NCI-H128 (cell line): Measurements from ENCODE around the gene CSAG3.
"Not testable (repeated sequence)": the region's sequence is repeated elsewhere in the genome, so short reads cannot be mapped to it uniquely, and the experiment has no call there.

Source experiments
- DNase-seq: peaks from one replicate; lab custom pipeline; 2025; ENCODE audit not compliant: unreplicated experiment; lab: John Stamatoyannopoulos, UW

CSAG3 gene

GRCh38 chrX:152758918-152759317 is at the start of gene CSAG3:
TSS of gene CSAG3 (plus strand) at chrX:152759218.
- DNase-seq, result not testable (repeated sequence)

GRCh38 chrX:152713195-152713594 is 45.8 kb upstream of the CSAG3 start:
- DNase-seq, result not testable (repeated sequence)

GRCh38 chrX:152713815-152714787 is 44.9 kb upstream of the CSAG3 start, which contains the start of gene MAGEA2B:
TSS of gene MAGEA2B (plus strand) at chrX:152714628. CDS start at chrX:152717107, 2,479 bp downstream.
- DNase-seq, result not testable (repeated sequence)

- no peak for DNase-seq
Measured at GRCh38 chrX:152725409-152725808, 33.6 kb upstream of the CSAG3 start.

DNA sequence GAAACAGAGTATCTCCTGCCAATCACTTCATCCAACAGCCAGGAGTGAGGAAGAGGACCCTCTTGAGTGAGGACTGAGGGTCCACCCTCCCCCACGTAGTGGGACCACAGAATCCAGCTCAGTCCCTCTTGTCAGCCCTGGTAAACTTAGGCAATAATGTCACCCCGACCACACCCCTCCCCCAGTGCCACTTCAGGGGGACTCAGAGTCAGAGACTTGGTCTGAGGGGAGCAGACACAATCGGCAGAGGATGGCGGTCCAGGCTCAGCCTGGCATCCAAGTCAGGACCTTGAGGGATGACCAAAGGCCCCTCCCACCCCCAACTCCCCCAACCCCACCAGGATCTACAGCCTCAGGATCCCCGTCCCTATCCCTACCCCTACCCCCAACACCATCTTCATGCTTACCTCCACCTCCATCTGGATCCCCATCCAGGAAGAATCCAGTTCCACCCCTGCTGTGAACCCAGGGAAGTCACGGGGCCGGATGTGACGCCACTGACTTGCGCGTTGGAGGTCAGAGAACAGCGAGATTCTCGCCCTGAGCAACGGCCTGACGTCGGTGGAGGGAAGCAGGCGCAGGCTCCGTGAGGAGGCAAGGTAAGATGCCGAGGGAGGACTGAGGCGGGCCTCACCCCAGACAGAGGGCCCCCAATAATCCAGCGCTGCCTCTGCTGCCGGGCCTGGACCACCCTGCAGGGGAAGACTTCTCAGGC is 25.6 kb upstream of the CSAG3 start, which contains the start of the genes CSAG1 and MAGEA12:
CSAG1 (minus strand) TSS at position 461 of the 715 bp plus-strand sequence. CDS start 1,261 bp downstream, outside the sequence.
MAGEA12 (plus strand) TSS at position 497 of the 715 bp plus-strand sequence. CDS start 2,405 bp downstream, outside the sequence.
- no peak for DNase-seq

- DNase-seq, result not testable (repeated sequence)
Measured at GRCh38 chrX:152734143-152734858, 24.7 kb upstream of the CSAG3 start.

- no peak for DNase-seq
Measured at GRCh38 chrX:152735101-152735500, 23.9 kb upstream of the CSAG3 start.

- no peak for DNase-seq
Measured at GRCh38 chrX:152735860-152736511, 23.0 kb upstream of the CSAG3 start.

- DNase-seq, result not testable (repeated sequence)
Measured at GRCh38 chrX:152736528-152736927, 22.5 kb upstream of the CSAG3 start.

- DNase-seq, result no peak
Measured at GRCh38 chrX:152738560-152738959, 20.5 kb upstream of the CSAG3 start.

DNA sequence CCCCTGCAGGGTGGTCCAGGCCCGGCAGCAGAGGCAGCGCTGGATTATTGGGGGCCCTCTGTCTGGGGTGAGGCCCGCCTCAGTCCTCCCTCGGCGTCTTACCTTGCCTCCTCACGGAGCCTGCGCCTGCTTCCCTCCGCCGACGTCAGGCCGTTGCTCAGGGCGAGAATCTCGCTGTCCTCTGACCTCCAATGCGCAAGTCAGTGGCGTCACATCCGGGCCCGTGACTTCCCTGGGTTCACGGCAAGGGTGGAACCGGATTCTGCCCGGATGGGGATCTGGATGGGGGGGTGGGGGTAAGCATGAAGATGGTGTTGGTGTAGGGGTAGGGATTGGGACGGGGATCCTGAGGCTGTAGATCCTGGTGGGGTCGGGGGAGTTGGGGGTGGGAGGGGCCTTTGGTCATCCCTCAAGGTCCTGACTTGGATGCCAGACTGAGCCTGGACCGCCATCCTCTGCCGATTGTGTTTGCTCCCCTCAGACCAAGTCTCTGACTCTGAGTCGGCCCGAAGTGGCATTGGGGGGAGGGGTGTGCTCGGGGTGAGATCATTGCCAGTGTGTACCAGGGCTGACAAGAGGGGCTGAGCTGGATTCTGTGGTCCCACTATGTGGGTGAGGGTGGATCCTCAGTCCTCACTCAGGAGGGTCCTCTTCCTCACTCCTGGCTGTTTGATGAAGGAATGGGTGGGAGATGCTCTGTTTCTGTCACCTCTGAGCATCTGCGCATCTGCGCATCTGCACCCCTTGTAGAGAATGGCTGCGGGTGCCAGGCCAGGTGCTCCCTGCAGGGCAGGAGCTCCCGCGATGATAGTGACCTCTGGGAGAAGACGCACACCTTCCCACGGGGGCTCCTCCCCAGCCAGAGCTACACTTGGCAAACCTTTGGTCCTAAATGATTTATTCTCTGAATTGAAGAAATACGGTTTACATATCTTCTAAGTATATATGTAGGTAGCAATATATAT is 5.0 kb upstream of the CSAG3 start, which contains the start of gene MAGEA2:
MAGEA2 (minus strand) TSS at position 157 of the 965 bp plus-strand sequence. CDS start 2,479 bp downstream, outside the sequence.
- not testable (repeated sequence) for DNase-seq

- DNase-seq, result not testable (repeated sequence)
Measured at GRCh38 chrX:152754871-152755270, 4.1 kb upstream of the CSAG3 start.

GRCh38 chrX:152759544-152759943 is 526 bp downstream of the CSAG3 start:
- DNase-seq, result not testable (repeated sequence)

- not testable (repeated sequence) for DNase-seq
Measured at GRCh38 chrX:152761582-152761981, 2.6 kb downstream of the CSAG3 start.

GRCh38 chrX:152766562-152766961 is 7.5 kb downstream of the CSAG3 start:
- not testable (repeated sequence) for DNase-seq

GRCh38 chrX:152769549-152770289 is 10.7 kb downstream of the CSAG3 start, which contains the start of gene MAGEA6:
TSS of gene MAGEA6 (minus strand) at chrX:152769689. CDS start at chrX:152767650, 2,039 bp downstream.
- DNase-seq, result not testable (repeated sequence)

DNA sequence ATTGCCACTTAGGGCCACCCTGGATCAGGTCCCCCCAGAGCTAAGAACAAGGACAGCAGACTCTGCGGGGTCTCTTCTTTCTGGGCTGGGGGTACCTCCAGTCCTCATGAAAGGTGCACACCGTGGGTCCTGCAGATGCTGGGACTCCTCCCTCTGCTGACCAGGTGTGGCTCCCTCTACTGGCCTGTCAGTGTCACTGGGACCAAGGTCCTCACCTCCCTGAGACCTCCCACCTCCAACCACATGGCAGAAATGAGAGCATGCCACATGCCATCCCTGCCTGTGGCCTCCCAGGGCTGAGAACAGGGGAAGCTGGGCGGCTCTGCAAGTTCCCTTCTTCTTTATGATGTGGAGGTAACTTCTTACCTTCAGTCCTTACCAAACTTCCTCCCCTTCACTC is 28.0 kb downstream of the CSAG3 start:
- DNase-seq, result not testable (repeated sequence)

- DNase-seq, result no peak
Measured at GRCh38 chrX:152798945-152799344, 39.9 kb downstream of the CSAG3 start.
